Endodermal cell (in vitro differentiated cells): Measurements from ENCODE around the gene STRA8. TPM values are rescaled to one million over a fixed set of nuclear protein-coding genes. Genes with fewer than 3 reads are reported as not detected.
A peak's percentile ranks its signal among the peaks of the same experiment; 100 is the strongest.

ENCODE experiments used
- DNase-seq: peaks from one replicate; pipeline ENCODE4 v3.0.0-alpha.2; 2017
- H3K27ac ChIP-seq: 2 replicates; pipeline ENCODE4 v1.5.1; 2013; ENCODE audit warnings: mild to moderate bottlenecking, low read depth, low read length, moderate library complexity
- H3K27me3 ChIP-seq: 2 replicates; pipeline ENCODE4 v1.6.1; 2013; ENCODE audit warnings: mild to moderate bottlenecking, low read length, moderate library complexity; ENCODE audit not compliant: insufficient read depth, control insufficient read depth, poor library complexity, severe bottlenecking
- H3K36me3 ChIP-seq: 2 replicates; pipeline ENCODE4 v1.7.0; 2013; ENCODE audit warnings: mild to moderate bottlenecking, low read length, moderate library complexity; ENCODE audit not compliant: control insufficient read depth, insufficient read depth
- H3K4me1 ChIP-seq: one replicate; pipeline ENCODE4 v1.7.0; 2013; ENCODE audit warnings: low read length; ENCODE audit not compliant: control insufficient read depth, insufficient read depth
- H3K4me3 ChIP-seq: 2 replicates; pipeline ENCODE4 v1.5.1; 2013; ENCODE audit warnings: mild to moderate bottlenecking, low read length, moderate library complexity
- H3K9ac ChIP-seq: 2 replicates; pipeline ENCODE4 v1.6.1; 2013; ENCODE audit warnings: mild to moderate bottlenecking, low read length, moderate library complexity; ENCODE audit not compliant: poor library complexity, severe bottlenecking; ENCODE audit errors: extremely low read depth
- H3K9me3 ChIP-seq: 2 replicates; pipeline ENCODE4 v1.6.1; 2013; ENCODE audit warnings: mild to moderate bottlenecking, low read length, moderate library complexity; ENCODE audit not compliant: control insufficient read depth
- H3K27ac Mint-ChIP-seq: 2 replicates; pipeline ENCODE4 v1.8.0; 2020; ENCODE audit warnings: mixed read lengths
- H3K27me3 Mint-ChIP-seq: 2 replicates; pipeline ENCODE4 v1.8.0; 2021; ENCODE audit warnings: mild to moderate bottlenecking, mixed read lengths; ENCODE audit not compliant: insufficient read depth
- H3K36me3 Mint-ChIP-seq: 2 replicates; pipeline ENCODE4 v1.8.0; 2020; ENCODE audit warnings: low read depth, mixed read lengths
- H3K4me1 Mint-ChIP-seq: 2 replicates; pipeline ENCODE4 v1.8.0; 2020; ENCODE audit warnings: mixed read lengths
- H3K4me3 Mint-ChIP-seq: 2 replicates; pipeline ENCODE4 v1.8.0; 2020; ENCODE audit warnings: mild to moderate bottlenecking, moderate library complexity, mixed read lengths
- H3K9me3 Mint-ChIP-seq: 2 replicates; pipeline ENCODE4 v1.8.0; 2020; ENCODE audit warnings: mild to moderate bottlenecking, mixed read lengths
- CTCF ChIP-seq: fragments of 200-600 bp; sonication (generic); conservative IDR thresholded peaks from 2 replicates; pipeline ENCODE4 v1.5.0; 2021; ENCODE audit warnings: antibody characterized with exemption, mild to moderate bottlenecking
- WGBS, 2 experiments: methylation state at CpG; one replicate each; pipeline versions ENCODE4 v1.1.5 to v1.1.7; 2013; ENCODE audit warnings: missing lambda C conversion rate in 2 of 2, mixed read lengths in 1 of 2; ENCODE audit not compliant: insufficient coverage in 1 of 2, insufficient read length in 1 of 2; 5-methylcytosine and 5-hydroxymethylcytosine counted together
- total RNA-seq, 2 donors: library from RNA; stranded (reverse); fragmentation: NEBNext Ultra II Directional in 1 of 2; extraction: Animal tissue kit (Norgen Biotek cat#: 25700) in 1 of 2; gene quantifications; 2 replicates in 1 of 2; 3 replicates in 1 of 2; pipeline ENCODE4 v1.2.1, GENCODE V29; 2021

STRA8 gene
- total RNA-seq, 2 donors from 2014 or later: not detected

- Histone ChIP-seq H3K4me3 (no peak overlapping the region), H3K9me3 (no peaks in the 10 kb centered on the region), H3K27me3 (no peaks in the 10 kb centered on the region), H3K27ac (no peak overlapping the region), H3K36me3 (no peaks in the 10 kb centered on the region), H3K9ac (no peak overlapping the region), H3K4me1 (no peaks in the 10 kb centered on the region)
- Mint-ChIP-seq H3K27ac (no peak overlapping the region), H3K9me3 (peaks cover 22% of the 10 kb centered on the region), H3K27me3 (peaks cover 5% of the 10 kb centered on the region), H3K36me3 (no peaks in the 10 kb centered on the region), H3K4me1 (peaks cover 2% of the 10 kb centered on the region), H3K4me3 (no peak overlapping the region)
- no peak for TF ChIP-seq CTCF
- 91% methylated on average over 3 of the region's 4 CpGs; no CpG with 5 or more reads in 1 of the 2 experiments for WGBS, 2 experiments
- DNase-seq: peak; percentile 20
These were observed 39.9 kb downstream of the STRA8 start for GRCh38 chr7:135273581-135273980.

- H3K9me3 Mint-ChIP-seq: peaks cover 22% of the 10 kb centered on the region
- H3K27me3 Mint-ChIP-seq: peaks cover 5% of the 10 kb centered on the region
- H3K4me3 ChIP-seq: no peak overlapping the region
- H3K9ac ChIP-seq: no peak overlapping the region
- peaks cover 2% of the 10 kb centered on the region for H3K4me1 Mint-ChIP-seq
- 44 to 53% methylated on average over 11 to 14 of the region's 14 CpGs for WGBS, 2 experiments
- H3K4me1 ChIP-seq: no peaks in the 10 kb centered on the region
- no peak overlapping the region for H3K4me3 Mint-ChIP-seq
- H3K27me3 ChIP-seq: peaks cover 4% of the 10 kb centered on the region
- peak; percentile 90 for TF ChIP-seq CTCF
- no peaks in the 10 kb centered on the region for H3K36me3 Mint-ChIP-seq
- no peaks in the 10 kb centered on the region for H3K9me3 ChIP-seq
- H3K27ac Mint-ChIP-seq: no peak overlapping the region
- DNase-seq: peak; percentile 94
- H3K27ac ChIP-seq: no peak overlapping the region
- no peaks in the 10 kb centered on the region for H3K36me3 ChIP-seq
These were observed 41.0 kb downstream of the STRA8 start for GRCh38 chr7:135274495-135275268.

GRCh38 chr7:135275971-135276580 lies 42.4 kb downstream of the STRA8 start:
- no peaks in the 10 kb centered on the region for H3K36me3 ChIP-seq
- peaks cover 6% of the 10 kb centered on the region for H3K27me3 ChIP-seq
- H3K27me3 Mint-ChIP-seq: peaks cover 5% of the 10 kb centered on the region
- H3K4me1 ChIP-seq: no peaks in the 10 kb centered on the region
- no peak overlapping the region for H3K9ac ChIP-seq
- H3K4me3 ChIP-seq: no peak overlapping the region
- no peak overlapping the region for H3K27ac ChIP-seq
- TF ChIP-seq CTCF: no peak
- peak; percentile 22 for DNase-seq
- 90 to 94% methylated on average over 8 to 10 of the region's 10 CpGs for WGBS, 2 experiments
- H3K27ac Mint-ChIP-seq: no peak overlapping the region
- peaks cover 22% of the 10 kb centered on the region for H3K9me3 Mint-ChIP-seq
- no peaks in the 10 kb centered on the region for H3K36me3 Mint-ChIP-seq
- H3K9me3 ChIP-seq: no peaks in the 10 kb centered on the region
- H3K4me1 Mint-ChIP-seq: no peaks in the 10 kb centered on the region
- H3K4me3 Mint-ChIP-seq: no peak overlapping the region
